Loucy (cell line): ENCODE measurements around the gene GARIN5B.
A peak's percentile ranks its signal among the peaks of the same experiment; 100 is the strongest.

Experiments
- H2AFZ ChIP-seq: fragments of 200-600 bp; sonication (generic); 2 replicates; pipeline ENCODE4 v1.6.0; 2016; ENCODE audit warnings: antibody characterized with exemption, mild to moderate bottlenecking, low read length, moderate library complexity
- H3F3A ChIP-seq: fragments of 200-600 bp; 2 replicates; pipeline ENCODE4 v1.6.0; 2016; ENCODE audit warnings: antibody characterized with exemption, low read depth, mild to moderate bottlenecking
- H3K27me3 ChIP-seq: fragments of 200-600 bp; sonication (generic); 2 replicates; pipeline ENCODE4 v1.6.1; 2014; ENCODE audit warnings: low read length, mild to moderate bottlenecking; ENCODE audit not compliant: insufficient read depth, poor library complexity, severe bottlenecking
- H3K36me3 ChIP-seq: fragments of 200-600 bp; sonication (generic); 2 replicates; pipeline ENCODE4 v1.6.1; 2016; ENCODE audit warnings: low read length; ENCODE audit not compliant: insufficient read depth
- H3K4me1 ChIP-seq: fragments of 200-600 bp; sonication (generic); 2 replicates; pipeline ENCODE4 v1.5.1; 2014; ENCODE audit warnings: low read length, mild to moderate bottlenecking; ENCODE audit not compliant: insufficient read depth, poor library complexity, severe bottlenecking
- H3K4me2 ChIP-seq: fragments of 200-600 bp; sonication (generic); 2 replicates; pipeline ENCODE4 v1.6.0; 2014; ENCODE audit warnings: antibody characterized with exemption, low read length, low read depth, mild to moderate bottlenecking; ENCODE audit not compliant: poor library complexity, severe bottlenecking
- H3K4me3 ChIP-seq: fragments of 200-600 bp; sonication (generic); 2 replicates; pipeline ENCODE4 v1.5.1; 2014; ENCODE audit warnings: low read length, mild to moderate bottlenecking, mixed read lengths; ENCODE audit not compliant: poor library complexity, severe bottlenecking
- H3K79me2 ChIP-seq: fragments of 200-600 bp; sonication (generic); 2 replicates; pipeline ENCODE4 v1.6.1; 2014; ENCODE audit warnings: low read length; ENCODE audit not compliant: insufficient read depth
- H3K9ac ChIP-seq: fragments of 200-600 bp; sonication (generic); 2 replicates; pipeline ENCODE4 v1.6.0; 2014; ENCODE audit warnings: mild to moderate bottlenecking, low read depth, low read length, moderate library complexity; ENCODE audit not compliant: poor library complexity, severe bottlenecking
- H3K9me2 ChIP-seq: fragments of 200-600 bp; sonication (generic); replicated peaks from 2 replicates; pipeline ENCODE4 v1.6.1; 2016; ENCODE audit warnings: low read depth, low read length, mixed read lengths
- H3K9me3 ChIP-seq: fragments of 200-600 bp; sonication (generic); 2 replicates; pipeline ENCODE4 v1.6.1; 2014; ENCODE audit warnings: mild to moderate bottlenecking, antibody characterized with exemption, low read length, low read depth; ENCODE audit not compliant: insufficient read depth
- H4K20me1 ChIP-seq: fragments of 200-600 bp; sonication (generic); 2 replicates; pipeline ENCODE4 v1.6.0; 2014; ENCODE audit warnings: antibody characterized with exemption, low read length, mild to moderate bottlenecking; ENCODE audit not compliant: insufficient read depth, poor library complexity, severe bottlenecking
- EZH2phosphoT487 ChIP-seq: fragments of 200-600 bp; IDR thresholded peaks from 2 replicates; pipeline ENCODE4 v1.6.1; 2018; ENCODE audit warnings: antibody characterized with exemption, mild to moderate bottlenecking, moderate library complexity, borderline replicate concordance
- TF ChIP-seq, protein P1 (sequence below): fragments of 200-600 bp; sonication (generic); conservative IDR thresholded peaks from 2 replicates; pipeline ENCODE4 v1.5.1; 2014; ENCODE audit warnings: mild to moderate bottlenecking, antibody characterized with exemption, low read length

GARIN5B gene

DNA sequence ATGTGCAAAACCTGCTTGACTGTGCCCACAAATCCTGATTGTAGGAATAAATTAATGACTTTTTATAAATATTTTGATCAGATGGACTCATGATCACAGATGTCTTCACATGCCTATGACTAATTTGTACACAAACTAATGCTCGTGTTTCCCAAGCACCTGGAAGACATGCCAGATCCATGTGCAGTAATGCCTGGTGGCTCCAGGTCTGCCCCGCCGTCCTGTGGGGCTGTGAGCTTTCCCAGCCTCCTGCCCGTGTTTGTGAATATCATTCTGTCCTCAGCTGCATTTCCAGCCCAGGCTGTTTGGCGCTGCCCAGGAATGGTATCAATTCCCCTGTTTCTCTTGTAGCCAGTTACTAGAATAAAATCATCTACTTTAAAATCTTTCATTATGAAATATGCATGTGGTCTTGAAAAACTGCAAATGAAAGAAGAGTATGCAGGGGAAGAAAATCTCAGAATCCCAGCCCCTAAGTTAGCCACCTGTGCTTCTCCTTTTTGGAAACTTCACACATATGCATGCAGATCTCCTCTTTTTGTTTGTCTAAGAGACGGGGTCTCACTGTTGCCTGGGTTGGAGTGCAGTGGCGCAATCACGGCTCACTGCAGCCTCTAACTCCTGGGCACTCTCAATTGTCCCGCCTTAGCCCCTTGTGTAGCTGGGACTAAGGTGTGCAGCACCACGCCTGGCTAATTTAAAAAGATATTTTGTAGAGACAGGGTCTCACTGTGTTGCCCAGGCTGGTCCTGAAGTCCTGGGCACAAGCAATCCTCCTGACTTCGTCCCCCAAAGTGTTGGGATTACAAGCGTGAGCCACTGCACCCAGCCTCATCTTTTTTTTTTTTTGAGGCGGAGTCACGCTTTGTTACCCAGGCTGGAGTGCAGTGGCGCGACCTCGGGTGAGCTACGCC lies 28.9 kb upstream of the GARIN5B start:
- H3K4me3 ChIP-seq = no peak overlapping the region
- TF ChIP-seq, protein P1, sequence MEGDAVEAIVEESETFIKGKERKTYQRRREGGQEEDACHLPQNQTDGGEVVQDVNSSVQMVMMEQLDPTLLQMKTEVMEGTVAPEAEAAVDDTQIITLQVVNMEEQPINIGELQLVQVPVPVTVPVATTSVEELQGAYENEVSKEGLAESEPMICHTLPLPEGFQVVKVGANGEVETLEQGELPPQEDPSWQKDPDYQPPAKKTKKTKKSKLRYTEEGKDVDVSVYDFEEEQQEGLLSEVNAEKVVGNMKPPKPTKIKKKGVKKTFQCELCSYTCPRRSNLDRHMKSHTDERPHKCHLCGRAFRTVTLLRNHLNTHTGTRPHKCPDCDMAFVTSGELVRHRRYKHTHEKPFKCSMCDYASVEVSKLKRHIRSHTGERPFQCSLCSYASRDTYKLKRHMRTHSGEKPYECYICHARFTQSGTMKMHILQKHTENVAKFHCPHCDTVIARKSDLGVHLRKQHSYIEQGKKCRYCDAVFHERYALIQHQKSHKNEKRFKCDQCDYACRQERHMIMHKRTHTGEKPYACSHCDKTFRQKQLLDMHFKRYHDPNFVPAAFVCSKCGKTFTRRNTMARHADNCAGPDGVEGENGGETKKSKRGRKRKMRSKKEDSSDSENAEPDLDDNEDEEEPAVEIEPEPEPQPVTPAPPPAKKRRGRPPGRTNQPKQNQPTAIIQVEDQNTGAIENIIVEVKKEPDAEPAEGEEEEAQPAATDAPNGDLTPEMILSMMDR = no peak
- no peak for TF ChIP-seq EZH2phosphoT487
- H4K20me1 ChIP-seq = peaks cover 47% of the 10 kb centered on the region
- peaks cover 34% of the 10 kb centered on the region for H3K79me2 ChIP-seq
- no peak overlapping the region for H2AFZ ChIP-seq
- no peaks in the 10 kb centered on the region for H3F3A ChIP-seq
- H3K9me2 ChIP-seq = no peaks in the 10 kb centered on the region
- no peaks in the 10 kb centered on the region for H3K9me3 ChIP-seq
- no peak overlapping the region for H3K9ac ChIP-seq
- H3K4me1 ChIP-seq = peaks cover 24% of the 10 kb centered on the region
- H3K4me2 ChIP-seq = no peak overlapping the region
- peaks cover 23% of the 10 kb centered on the region; the same call in 1 of the 2 replicates for H3K36me3 ChIP-seq
- H3K27me3 ChIP-seq = no peaks in the 10 kb centered on the region

DNA sequence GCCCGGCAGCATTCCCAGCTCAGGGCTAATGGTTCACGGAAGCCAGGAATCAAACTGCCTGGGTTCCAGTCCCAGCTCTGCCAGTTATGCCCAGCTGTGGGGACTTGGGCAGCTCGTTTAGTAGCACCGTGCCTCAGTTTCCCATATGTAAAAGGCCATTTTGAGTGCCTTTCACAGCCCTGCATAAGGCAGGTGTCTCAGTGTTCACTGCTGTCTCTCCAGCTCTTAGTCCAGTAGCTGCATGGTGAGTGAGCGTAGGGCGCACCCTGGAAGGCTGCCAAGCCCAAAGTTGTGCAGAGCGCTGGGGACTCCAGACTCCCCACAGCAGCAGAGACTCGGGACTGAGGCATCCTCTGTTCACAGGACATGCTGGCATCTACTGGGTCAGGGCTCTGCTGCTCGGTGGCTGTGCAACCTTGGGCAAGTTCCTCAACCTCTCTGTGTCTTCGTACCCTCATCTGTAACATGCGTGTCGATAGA lies 28.2 kb upstream of the GARIN5B start:
- H3K79me2 ChIP-seq = peaks cover 42% of the 10 kb centered on the region
- peaks cover 30% of the 10 kb centered on the region for H3K4me1 ChIP-seq
- H3K9me2 ChIP-seq = no peaks in the 10 kb centered on the region
- H2AFZ ChIP-seq = no peak overlapping the region
- TF ChIP-seq, protein P1 = no peak
- no peak for TF ChIP-seq EZH2phosphoT487
- peaks cover 23% of the 10 kb centered on the region; the same call in 1 of the 2 replicates for H3K36me3 ChIP-seq
- no peak overlapping the region for H3K4me3 ChIP-seq
- no peaks in the 10 kb centered on the region for H3K27me3 ChIP-seq
- H3K4me2 ChIP-seq = no peak overlapping the region
- H3F3A ChIP-seq = no peaks in the 10 kb centered on the region
- no peaks in the 10 kb centered on the region for H3K9me3 ChIP-seq
- no peak overlapping the region for H3K9ac ChIP-seq
- H4K20me1 ChIP-seq = peaks cover 54% of the 10 kb centered on the region

DNA sequence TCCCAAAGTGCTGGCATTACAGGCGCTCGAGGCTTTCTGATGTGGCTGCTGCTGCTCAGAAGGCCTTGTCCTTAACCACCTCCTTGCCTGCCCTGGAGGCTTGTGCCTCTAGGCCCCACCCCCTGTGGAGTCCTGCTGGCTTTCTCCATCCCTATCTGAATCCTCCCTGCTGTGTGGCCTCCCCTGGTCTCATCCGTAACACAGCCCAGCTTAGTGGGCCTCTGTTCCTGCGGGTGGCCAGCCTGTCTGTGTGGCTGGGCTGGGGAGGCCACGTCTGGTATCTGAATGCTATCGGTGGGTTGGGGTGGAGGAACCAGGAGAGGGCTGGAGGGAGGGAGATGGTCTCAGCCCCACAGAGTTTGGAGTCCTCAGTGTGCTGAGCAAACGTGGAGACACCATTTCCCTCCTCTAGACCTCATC lies 27.4 kb upstream of the GARIN5B start:
- no peak for TF ChIP-seq EZH2phosphoT487
- TF ChIP-seq, protein P1 = no peak
- Histone ChIP-seq H3K4me1 (peaks cover 30% of the 10 kb centered on the region), H3K27me3 (no peaks in the 10 kb centered on the region), H2AFZ (no peak overlapping the region), H3K9me2 (no peaks in the 10 kb centered on the region), H3K4me2 (peak overlapping the region; percentile 100), H3K79me2 (peaks cover 47% of the 10 kb centered on the region), H3F3A (no peaks in the 10 kb centered on the region), H3K9me3 (no peaks in the 10 kb centered on the region), H3K4me3 (no peak overlapping the region), H3K36me3 (peaks cover 23% of the 10 kb centered on the region; the same call in 1 of the 2 replicates), H4K20me1 (peaks cover 58% of the 10 kb centered on the region), H3K9ac (no peak overlapping the region)
